ENCODE data around the gene FOXK1.

DNA sequence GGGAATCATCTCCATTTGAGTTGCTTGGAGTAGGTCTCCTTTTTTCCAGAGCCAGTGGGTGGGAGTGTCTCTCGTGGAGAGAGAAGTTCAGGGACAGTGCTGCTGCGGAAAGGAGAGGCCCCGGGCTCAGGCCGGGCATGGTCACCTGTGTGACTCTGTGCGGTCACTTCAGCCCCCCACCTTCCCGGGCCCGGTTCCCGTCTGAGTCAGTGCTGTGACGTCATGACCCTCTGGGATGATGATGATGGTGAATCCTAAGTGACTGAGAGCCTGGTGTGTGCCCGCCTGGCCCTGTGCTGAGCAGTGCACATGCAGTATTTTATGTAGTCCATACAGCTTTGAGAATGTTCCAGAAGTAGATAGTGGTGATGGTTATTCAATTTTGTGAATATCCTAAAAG lies 60.8 kb downstream of the FOXK1 start:
- TF ChIP-seq BHLHE40 (IDR thresholded peaks at IDR 0.05; ENCODE audit: low read length) (no peak), ATF2 (CRISPR knock-in tag; IDR thresholded peaks at IDR 0.05) (no peak), CREB1 (IDR thresholded peaks at IDR 0.05) (peak; percentile 67), CREB1 (CRISPR knock-in tag; IDR thresholded peaks at IDR 0.05) (no peak), ATM (IDR thresholded peaks at IDR 0.05; ENCODE audit: borderline replicate concordance) (no peak), ZMAT5 (CRISPR knock-in tag; IDR thresholded peaks at IDR 0.05; ENCODE audit: borderline replicate concordance, low read depth) (no peak), RAD21 (CRISPR knock-in tag; IDR thresholded peaks at IDR 0.05) (no peak), TEAD2 (CRISPR knock-in tag; IDR thresholded peaks at IDR 0.05) (no peak), CHD2 (IDR thresholded peaks at IDR 0.05; ENCODE audit: low read depth, low read length) (no peak), PATZ1 (CRISPR knock-in tag; IDR thresholded peaks at IDR 0.05) (no peak), ZNF121 (CRISPR knock-in tag; IDR thresholded peaks at IDR 0.05) (no peak), ZNF766 (CRISPR knock-in tag; IDR thresholded peaks at IDR 0.05; ENCODE audit: borderline replicate concordance) (no peak), EP300 (IDR thresholded peaks at IDR 0.05; ENCODE audit: low read depth in 2 of 2, low read length in 2 of 2) (no peak), EP300 (CRISPR knock-in tag; IDR thresholded peaks at IDR 0.05; ENCODE audit: borderline replicate concordance) (no peak)
- TF ChIP-seq, protein P1, sequence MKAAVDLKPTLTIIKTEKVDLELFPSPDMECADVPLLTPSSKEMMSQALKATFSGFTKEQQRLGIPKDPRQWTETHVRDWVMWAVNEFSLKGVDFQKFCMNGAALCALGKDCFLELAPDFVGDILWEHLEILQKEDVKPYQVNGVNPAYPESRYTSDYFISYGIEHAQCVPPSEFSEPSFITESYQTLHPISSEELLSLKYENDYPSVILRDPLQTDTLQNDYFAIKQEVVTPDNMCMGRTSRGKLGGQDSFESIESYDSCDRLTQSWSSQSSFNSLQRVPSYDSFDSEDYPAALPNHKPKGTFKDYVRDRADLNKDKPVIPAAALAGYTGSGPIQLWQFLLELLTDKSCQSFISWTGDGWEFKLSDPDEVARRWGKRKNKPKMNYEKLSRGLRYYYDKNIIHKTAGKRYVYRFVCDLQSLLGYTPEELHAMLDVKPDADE (CRISPR knock-in tag; IDR thresholded peaks at IDR 0.05) = no peak

Measured in HepG2 (cell line).